ENCODE data around the gene PLEKHA7.

PLEKHA7 gene

DNA sequence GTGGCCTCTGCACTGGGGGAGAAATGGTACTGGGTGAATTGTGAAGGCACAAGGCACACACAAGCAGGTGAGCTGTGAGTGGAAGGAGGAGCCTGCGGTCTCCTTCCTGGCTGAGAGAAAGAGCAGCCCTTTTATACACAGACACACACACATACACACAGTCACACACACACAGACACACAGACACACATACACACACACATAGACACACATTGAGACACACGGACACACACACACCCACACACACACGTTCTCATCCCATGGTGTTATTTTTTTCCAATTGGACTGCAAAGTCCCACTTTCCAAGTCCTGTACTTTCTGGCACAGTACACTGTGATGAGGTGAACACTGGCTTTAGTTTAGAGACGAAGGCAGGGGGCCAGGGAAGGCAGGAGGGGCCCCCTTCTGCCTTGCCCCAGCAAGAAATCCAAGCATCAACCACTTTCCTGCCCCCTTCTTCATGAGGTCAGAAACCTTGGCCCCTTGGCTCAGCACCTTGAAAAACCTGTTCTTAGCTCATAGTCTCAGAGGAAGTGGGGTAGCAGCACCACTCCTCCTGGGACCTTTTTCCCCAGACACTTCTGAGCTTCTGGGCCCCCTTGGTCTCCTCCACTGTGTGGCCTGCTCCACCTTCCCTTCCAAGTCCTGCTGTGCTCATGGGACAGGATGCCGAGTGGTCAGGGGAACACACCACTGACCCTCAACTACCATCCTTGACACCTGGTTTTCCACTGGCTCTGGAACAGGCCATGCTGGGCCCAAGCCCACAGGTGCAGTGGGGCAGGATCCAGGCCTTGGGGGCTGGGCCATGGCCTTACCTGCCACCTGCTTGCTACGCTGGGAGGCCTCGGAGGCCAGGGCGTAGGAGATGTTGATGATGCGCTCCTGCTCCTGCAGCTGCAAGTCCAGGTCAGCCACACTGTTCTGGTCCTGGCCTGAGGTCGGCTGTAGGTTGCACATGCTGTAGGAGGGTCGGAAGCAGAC, 232.0 kb downstream of the PLEKHA7 start:
- Mint-ChIP-seq H3K4me1 (no peaks in the 10 kb centered on the region), H3K9me3 (no peaks in the 10 kb centered on the region), H3K4me3 (no peak overlapping the region), H3K36me3 (peaks cover 32% of the 10 kb centered on the region), H3K27me3 (no peaks in the 10 kb centered on the region), H3K27ac (no peak overlapping the region)
- ATAC-seq = no peak

DNA sequence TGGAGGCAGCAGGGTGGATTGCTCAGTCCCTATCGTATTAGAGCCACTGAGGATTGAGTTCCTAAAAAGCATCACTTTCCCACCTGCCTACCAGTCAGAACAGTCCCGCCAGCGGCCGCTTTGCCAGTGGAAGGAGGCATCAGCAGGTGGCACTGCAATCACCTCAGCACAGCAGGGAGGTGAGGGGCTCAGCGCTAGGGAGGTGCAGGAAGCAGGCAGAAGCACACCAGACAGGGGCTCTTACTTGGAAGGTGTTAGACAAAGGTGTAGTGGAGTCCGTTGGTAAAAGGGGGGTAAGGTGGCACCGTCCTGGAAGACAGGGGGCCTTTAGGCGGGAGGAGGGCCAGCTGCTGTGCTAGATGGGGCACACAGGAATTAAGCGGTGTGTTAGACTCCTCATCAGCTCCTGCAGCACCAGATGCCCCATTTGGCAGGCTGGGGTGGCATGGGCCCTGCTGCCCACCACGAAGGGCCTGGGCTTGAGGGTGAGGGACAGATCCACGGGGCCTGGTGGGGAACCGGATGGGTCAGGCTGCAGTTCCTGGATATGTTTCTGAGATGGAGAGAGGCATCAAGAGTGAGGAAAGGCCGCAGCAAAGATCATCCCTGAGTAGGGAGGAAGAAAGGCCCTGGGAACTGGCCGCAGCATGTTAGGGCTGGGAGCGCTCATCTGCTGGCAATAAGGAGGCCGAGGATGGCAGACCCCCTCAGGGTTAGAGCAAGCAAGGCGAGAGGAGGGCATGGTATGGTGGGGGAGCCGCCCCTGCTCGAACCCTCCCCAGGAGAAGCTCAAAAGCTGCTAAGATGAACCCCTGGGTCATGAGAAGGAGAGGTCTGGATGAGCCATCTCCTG, 233.3 kb downstream of the PLEKHA7 start:
- Mint-ChIP-seq H3K27ac (no peak overlapping the region), H3K27me3 (no peaks in the 10 kb centered on the region), H3K9me3 (no peaks in the 10 kb centered on the region), H3K4me1 (no peaks in the 10 kb centered on the region), H3K4me3 (no peak overlapping the region), H3K36me3 (peaks cover 32% of the 10 kb centered on the region)
- no peak for ATAC-seq

DNA sequence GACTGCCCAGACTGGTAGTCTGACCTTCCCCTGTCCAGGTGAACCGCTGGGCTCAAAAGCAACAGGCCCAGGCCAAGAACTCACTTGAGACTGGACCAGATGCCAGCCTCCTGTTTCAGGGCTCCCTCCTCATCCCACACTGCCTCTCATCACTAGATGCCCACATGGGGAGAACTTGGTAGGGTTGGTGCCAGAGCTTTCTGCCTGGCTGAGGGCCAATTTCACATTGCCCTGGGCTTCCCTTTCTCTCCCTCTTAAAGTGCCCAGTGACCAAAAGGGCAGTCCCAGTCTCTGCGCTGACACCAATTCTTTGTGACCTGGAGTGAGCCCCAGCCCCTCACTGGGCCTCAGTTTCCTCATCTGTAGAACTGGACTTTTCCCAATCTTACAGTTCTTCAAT, 234.1 kb downstream of the PLEKHA7 start:
- no peaks in the 10 kb centered on the region for H3K9me3 Mint-ChIP-seq
- H3K36me3 Mint-ChIP-seq = peaks cover 32% of the 10 kb centered on the region
- no peak overlapping the region for H3K27ac Mint-ChIP-seq
- H3K4me1 Mint-ChIP-seq = no peaks in the 10 kb centered on the region
- ATAC-seq = no peak
- no peaks in the 10 kb centered on the region for H3K27me3 Mint-ChIP-seq
- no peak overlapping the region for H3K4me3 Mint-ChIP-seq

DNA sequence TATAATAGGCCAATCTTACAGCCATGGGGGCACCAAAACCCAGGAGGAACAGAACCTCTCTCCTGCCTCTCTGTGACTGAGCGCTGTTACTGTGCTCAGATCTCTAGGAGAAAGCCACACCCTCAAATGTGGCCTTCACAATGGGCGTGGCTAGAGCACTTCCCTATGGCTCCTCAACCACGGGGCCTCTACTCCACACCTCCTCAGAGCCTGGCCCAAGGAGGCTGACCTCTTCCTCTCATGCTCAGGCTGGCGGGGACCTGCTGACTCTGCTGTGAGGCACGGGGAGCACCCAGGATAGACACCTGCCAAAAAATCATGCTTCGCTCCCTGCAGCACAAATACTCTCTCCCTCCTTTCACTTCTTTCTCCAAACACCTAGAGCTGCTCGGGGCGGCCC, 234.8 kb downstream of the PLEKHA7 start:
- Mint-ChIP-seq H3K27ac (no peak overlapping the region), H3K4me1 (no peaks in the 10 kb centered on the region)

DNA sequence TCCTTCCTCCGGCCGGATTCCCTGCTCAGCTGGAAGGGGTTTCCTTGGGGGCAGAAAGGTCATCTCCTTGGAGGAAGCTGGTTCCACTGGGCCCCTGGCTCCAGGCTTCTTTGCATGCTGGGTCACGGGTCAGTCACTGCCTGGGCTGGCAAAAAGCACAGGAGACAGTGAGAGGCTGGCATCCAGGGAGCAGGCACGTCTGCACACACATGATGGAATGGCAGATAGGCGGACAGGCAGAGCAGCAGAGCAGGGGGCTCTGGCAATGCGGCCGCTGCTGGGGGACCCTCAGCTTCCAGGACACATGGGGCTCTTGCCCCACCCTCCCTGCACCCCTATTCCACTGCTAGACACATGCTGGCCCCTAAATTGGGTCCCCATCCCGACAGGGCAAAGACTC, 235.3 kb downstream of the PLEKHA7 start:
- Mint-ChIP-seq H3K4me1 (no peaks in the 10 kb centered on the region), H3K9me3 (no peaks in the 10 kb centered on the region), H3K27me3 (no peaks in the 10 kb centered on the region), H3K27ac (no peak overlapping the region), H3K36me3 (peaks cover 32% of the 10 kb centered on the region), H3K4me3 (no peak overlapping the region)
- no peak for ATAC-seq

More for the DNA sequence above, 234.8 kb downstream of the PLEKHA7 start:
- no peaks in the 10 kb centered on the region for H3K27me3 Mint-ChIP-seq
- H3K36me3 Mint-ChIP-seq = peaks cover 32% of the 10 kb centered on the region
- ATAC-seq = no peak
- no peak overlapping the region for H3K4me3 Mint-ChIP-seq
- no peaks in the 10 kb centered on the region for H3K9me3 Mint-ChIP-seq

- peaks cover 32% of the 10 kb centered on the region for H3K36me3 Mint-ChIP-seq
- H3K27me3 Mint-ChIP-seq = no peaks in the 10 kb centered on the region
- no peaks in the 10 kb centered on the region for H3K9me3 Mint-ChIP-seq
- H3K4me3 Mint-ChIP-seq = no peak overlapping the region
- no peaks in the 10 kb centered on the region for H3K4me1 Mint-ChIP-seq
- ATAC-seq = no peak
- no peak overlapping the region for H3K27ac Mint-ChIP-seq
Measured at GRCh38 chr11:16778286-16778685, 235.9 kb downstream of the PLEKHA7 start.

GRCh38 chr11:16777613-16777975, 236.6 kb downstream of the PLEKHA7 start:
- Mint-ChIP-seq H3K36me3 (peaks cover 30% of the 10 kb centered on the region), H3K27ac (no peak overlapping the region), H3K4me1 (no peaks in the 10 kb centered on the region), H3K4me3 (no peak overlapping the region), H3K9me3 (no peaks in the 10 kb centered on the region), H3K27me3 (no peaks in the 10 kb centered on the region)
- ATAC-seq = no peak

GRCh38 chr11:16776711-16777612, 237.3 kb downstream of the PLEKHA7 start:
- peaks cover 24% of the 10 kb centered on the region for H3K36me3 Mint-ChIP-seq
- H3K4me3 Mint-ChIP-seq = no peak overlapping the region
- H3K9me3 Mint-ChIP-seq = no peaks in the 10 kb centered on the region
- no peaks in the 10 kb centered on the region for H3K27me3 Mint-ChIP-seq
- ATAC-seq = no peak
- no peak overlapping the region for H3K27ac Mint-ChIP-seq
- no peaks in the 10 kb centered on the region for H3K4me1 Mint-ChIP-seq

DNA sequence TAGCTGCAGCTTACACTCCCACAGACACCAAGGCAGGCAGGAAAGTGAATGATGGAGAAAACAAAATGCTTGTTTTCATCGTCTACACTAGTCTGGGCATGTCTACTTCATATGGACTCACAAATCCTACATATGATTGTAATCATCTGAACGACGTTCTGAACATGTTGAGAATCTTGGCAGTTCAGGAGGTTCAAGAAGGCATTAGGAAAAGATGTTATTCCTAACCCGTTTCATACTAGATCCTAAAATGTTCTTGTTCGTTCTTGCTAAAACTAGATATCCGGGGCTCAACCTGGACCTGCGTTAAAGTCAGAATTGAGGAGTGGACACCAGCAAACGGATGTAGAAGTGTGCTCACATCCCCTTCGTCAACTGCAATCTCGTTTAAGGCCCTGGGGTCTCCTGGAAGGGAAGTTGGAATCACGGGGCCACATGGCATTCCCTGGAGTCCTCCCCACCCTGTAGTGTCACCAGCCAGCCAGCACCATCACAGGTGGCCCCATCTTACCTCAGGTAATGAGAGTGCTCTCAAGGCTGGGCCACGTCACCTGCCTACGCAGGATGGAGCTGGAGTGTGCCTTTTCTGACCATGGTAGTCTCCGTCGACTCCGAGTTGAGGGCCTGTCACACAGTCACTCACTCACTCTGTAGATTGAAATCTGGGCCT, 238.5 kb downstream of the PLEKHA7 start:
- no peak for ATAC-seq
- Mint-ChIP-seq H3K27ac (no peak overlapping the region), H3K36me3 (peaks cover 17% of the 10 kb centered on the region), H3K27me3 (no peaks in the 10 kb centered on the region), H3K9me3 (no peaks in the 10 kb centered on the region), H3K4me1 (no peaks in the 10 kb centered on the region), H3K4me3 (no peak overlapping the region)

DNA sequence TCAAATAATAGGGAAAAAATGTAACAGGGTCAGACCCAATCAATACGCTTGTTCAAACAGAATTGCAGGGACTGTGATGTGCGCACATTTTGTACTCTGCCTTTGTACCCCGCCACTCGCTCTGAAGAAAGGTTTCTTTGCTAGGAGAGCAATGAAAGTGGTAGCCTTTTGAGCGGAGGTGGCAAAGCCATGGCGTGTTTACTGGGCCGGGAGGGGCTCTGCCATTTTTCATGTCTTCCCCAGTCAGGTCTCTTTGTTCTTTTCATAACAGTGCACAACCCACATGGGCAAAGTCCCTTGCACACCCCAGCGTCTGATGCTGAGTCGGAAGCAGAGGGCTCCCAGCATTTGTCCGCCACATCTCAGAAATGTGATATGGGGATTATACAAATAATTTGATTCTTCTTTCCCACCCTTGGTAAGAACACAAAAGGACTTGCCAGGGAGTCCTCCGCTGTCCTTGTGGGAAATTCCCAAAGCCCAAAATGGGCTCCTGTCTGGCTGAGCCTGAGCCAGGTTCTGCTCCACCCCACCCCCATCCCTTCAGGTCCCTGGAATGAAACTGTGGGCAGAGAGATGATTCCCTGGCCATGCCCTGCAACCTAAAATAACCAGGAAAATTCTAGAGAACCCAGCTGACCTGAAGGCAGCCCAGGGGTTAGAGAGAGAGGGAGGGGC, 239.1 kb downstream of the PLEKHA7 start:
- H3K4me3 Mint-ChIP-seq = no peak overlapping the region
- H3K27me3 Mint-ChIP-seq = no peaks in the 10 kb centered on the region
- no peak for ATAC-seq
- no peaks in the 10 kb centered on the region for H3K4me1 Mint-ChIP-seq
- no peak overlapping the region for H3K27ac Mint-ChIP-seq
- peaks cover 11% of the 10 kb centered on the region for H3K36me3 Mint-ChIP-seq
- no peaks in the 10 kb centered on the region for H3K9me3 Mint-ChIP-seq

GRCh38 chr11:16773981-16774935, 240.0 kb downstream of the PLEKHA7 start:
- no peak overlapping the region for H3K4me3 Mint-ChIP-seq
- no peaks in the 10 kb centered on the region for H3K4me1 Mint-ChIP-seq
- no peak overlapping the region for H3K27ac Mint-ChIP-seq
- H3K27me3 Mint-ChIP-seq = peaks cover 6% of the 10 kb centered on the region
- peaks cover 6% of the 10 kb centered on the region for H3K36me3 Mint-ChIP-seq
- no peak for ATAC-seq
- H3K9me3 Mint-ChIP-seq = no peaks in the 10 kb centered on the region

DNA sequence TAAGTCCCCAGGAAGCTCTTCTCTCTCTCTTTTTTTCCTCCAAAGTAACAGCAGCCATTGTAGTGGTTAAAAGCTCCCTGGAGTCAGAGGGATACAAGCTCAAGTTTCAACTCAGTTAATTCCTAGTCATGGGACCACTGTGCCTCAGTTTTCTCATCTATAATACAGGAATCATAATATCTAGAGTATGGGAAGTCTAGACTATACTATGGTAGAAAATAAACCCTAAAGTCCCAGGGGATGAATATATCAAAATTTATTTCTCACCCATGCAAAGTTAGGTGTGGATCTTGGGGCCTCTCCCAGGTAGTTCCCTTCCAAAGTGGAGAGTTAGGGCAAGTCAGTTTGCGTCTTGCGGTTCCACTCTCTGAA, 242.1 kb downstream of the PLEKHA7 start:
- Mint-ChIP-seq H3K27me3 (peaks cover 9% of the 10 kb centered on the region), H3K4me1 (no peaks in the 10 kb centered on the region), H3K4me3 (no peak overlapping the region), H3K36me3 (no peaks in the 10 kb centered on the region), H3K27ac (no peak overlapping the region), H3K9me3 (no peaks in the 10 kb centered on the region)
- ATAC-seq = no peak
